Measurements from ENCODE around the gene PSMD9.
"Not testable (repeated sequence)": the region's sequence is repeated elsewhere in the genome, so short reads cannot be mapped to it uniquely, and the experiment has no call there.

PSMD9 gene

GRCh38 chr12:121873216-121873569, 15.4 kb upstream of the PSMD9 start:
- no peak for DNase-seq (ENCODE audit: low spot score)

GRCh38 chr12:121874071-121874470, 14.5 kb upstream of the PSMD9 start:
- DNase-seq (ENCODE audit: low spot score): no peak

DNA sequence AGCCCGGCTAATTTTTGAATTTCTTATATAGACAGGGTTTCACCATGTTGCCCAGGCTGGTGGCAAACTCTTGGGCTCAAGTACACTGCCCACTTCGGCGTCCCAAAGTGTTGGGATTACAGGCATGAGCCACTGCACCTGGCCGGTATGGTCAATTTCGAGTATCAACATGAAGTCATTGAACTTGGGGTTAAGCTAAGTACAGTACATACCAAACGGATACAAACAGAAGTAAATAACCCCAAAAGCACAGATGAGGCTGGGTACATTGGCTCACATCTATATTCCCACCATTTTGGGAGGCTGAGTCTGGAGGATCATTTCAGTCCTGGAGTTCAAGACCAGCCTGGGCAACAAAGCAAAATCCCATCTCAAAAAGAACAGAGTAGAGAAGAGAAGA, 13.0 kb upstream of the PSMD9 start:
- DNase-seq (ENCODE audit: low spot score): no peak

DNA sequence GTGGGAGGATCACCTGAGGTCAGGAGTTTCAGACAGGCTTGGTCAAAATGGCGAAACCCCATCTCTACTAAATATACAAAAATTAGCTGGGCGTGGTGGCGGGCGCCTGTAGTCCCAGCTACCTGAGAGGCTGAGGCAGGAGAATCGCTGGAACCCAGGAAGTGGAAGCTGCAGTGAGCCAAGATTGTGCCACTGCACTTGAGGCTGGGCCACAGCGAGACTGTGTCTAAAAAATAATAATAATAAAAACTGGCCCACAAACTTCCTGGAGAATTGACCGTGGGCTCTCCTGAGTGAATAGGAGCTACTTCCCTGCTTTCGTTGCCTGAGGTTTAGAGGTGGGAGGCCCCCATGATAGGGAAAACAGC, 12.5 kb upstream of the PSMD9 start:
- DNase-seq (ENCODE audit: low spot score): not testable (repeated sequence)

- DNase-seq (ENCODE audit: low spot score): no peak
Measured at GRCh38 chr12:121883315-121883660, 5.3 kb upstream of the PSMD9 start.

GRCh38 chr12:121885129-121885528, 3.5 kb upstream of the PSMD9 start:
- DNase-seq (ENCODE audit: low spot score): not testable (repeated sequence)

GRCh38 chr12:121888083-121888477, 510 bp upstream of the PSMD9 start:
- no peak for DNase-seq (ENCODE audit: low spot score)

GRCh38 chr12:121889274-121889624, 659 bp downstream of the PSMD9 start:
- DNase-seq (ENCODE audit: low spot score): no peak

GRCh38 chr12:121889661-121890060, 1.1 kb downstream of the PSMD9 start:
- not testable (repeated sequence) for DNase-seq (ENCODE audit: low spot score)

GRCh38 chr12:121892673-121893561, 4.3 kb downstream of the PSMD9 start:
- DNase-seq (ENCODE audit: low spot score): no peak

- peak; percentile 75 for DNase-seq (ENCODE audit: low spot score)
Measured at GRCh38 chr12:121893961-121894460, 5.4 kb downstream of the PSMD9 start.

DNA sequence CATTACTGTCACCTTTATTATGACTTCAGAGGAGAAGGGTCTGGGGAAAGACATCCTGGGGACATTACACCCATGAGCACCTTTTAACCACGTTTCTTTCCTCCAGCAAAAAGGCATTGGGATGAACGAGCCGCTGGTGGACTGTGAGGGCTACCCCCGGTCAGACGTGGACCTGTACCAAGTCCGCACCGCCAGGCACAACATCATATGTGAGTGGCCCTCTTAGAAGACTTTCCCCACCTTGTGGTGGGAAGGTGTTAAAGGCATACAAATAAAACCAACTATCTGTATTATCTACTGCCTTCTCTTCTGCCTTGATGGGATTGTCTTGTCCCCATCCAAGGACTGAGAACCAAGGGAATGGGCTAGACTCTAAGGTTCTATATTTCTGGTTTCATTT, 6.0 kb downstream of the PSMD9 start:
- no peak for DNase-seq (ENCODE audit: low spot score)

- no peak for DNase-seq (ENCODE audit: low spot score)
Measured at GRCh38 chr12:121898287-121898686, 9.7 kb downstream of the PSMD9 start.

- DNase-seq (ENCODE audit: low spot score): no peak
Measured at GRCh38 chr12:121899590-121899989, 11.0 kb downstream of the PSMD9 start.

DNA sequence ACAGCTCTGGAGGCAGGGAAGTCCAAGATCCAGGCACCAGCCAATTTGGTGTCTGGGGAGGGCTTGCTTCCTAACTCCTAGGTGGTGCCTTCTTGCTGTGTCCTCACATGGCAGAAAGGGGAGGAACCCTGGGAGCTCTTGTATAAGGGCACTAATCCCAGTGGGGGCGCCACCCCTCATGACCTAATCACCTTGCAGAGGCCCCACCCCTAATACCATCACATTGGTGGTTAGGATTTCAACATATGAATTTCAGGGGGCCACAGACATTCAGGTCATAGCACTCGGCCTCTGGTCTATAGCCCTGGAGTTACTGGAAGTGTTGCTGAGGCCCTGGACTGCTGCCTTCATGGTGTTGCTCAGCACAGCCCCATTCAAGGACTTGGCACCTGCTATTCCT, 14.6 kb downstream of the PSMD9 start:
- DNase-seq (ENCODE audit: low spot score): no peak

GRCh38 chr12:121905746-121906145, 17.2 kb downstream of the PSMD9 start:
- no peak for DNase-seq (ENCODE audit: low spot score)

DNA sequence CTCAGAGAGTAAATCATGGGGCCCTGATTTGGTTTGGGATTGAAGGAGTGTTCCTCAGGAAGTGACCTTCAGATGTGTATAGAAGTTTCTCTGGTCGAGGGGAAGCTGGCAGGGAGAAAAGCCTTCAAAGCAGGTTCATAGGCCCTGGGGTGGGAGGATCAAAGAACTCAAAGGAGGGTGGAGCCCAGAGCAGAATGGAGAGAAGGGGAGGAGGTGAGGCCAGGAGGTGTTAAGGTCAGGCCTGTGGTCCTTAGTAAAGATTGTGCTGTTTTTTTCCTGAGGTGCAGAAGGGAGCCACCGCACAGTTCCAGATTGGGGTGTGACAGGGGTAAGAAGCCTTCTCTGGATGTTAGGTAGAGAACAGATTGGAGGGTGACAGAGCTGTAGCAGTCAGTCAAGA, 20.1 kb downstream of the PSMD9 start:
- DNase-seq (ENCODE audit: low spot score): no peak

DNA sequence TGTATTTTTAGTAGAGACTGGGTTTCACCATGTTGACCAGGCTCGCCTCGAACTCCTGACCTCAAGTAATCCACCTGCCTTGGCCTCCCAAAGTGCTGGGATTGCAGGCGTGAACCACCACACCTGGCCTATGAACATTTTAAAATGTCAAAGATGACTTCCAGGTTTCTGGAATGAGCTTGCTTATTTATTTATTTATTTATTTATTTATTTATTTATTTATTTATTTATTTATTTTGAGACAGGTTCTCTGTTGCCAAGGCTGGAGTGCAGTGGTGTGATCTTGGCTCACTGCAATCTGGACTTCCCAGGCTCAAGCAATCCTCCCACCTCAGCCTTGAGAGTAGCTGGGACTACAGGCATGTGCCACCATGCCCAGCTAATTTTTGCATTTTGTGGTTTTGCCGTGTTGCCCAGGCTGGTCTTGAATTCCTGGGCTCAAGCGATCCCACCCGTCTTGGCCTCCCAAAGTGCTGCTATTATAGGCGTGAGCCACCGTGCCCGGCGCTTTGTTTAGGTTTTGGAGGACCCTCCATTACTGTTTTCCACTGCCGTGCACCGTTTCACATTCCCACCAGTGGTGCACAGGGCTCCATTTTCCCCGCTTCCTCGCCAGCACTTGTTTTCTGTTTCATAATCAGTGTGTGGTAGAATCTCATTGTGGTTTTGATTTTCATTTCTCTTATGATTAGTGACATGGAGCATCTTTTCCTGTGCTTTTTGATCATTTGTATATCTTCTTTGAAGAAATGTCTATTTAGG, 23.4 kb downstream of the PSMD9 start:
- no peak for DNase-seq (ENCODE audit: low spot score)

GRCh38 chr12:121915841-121916321, 27.3 kb downstream of the PSMD9 start:
- no peak for DNase-seq (ENCODE audit: low spot score)

DNA sequence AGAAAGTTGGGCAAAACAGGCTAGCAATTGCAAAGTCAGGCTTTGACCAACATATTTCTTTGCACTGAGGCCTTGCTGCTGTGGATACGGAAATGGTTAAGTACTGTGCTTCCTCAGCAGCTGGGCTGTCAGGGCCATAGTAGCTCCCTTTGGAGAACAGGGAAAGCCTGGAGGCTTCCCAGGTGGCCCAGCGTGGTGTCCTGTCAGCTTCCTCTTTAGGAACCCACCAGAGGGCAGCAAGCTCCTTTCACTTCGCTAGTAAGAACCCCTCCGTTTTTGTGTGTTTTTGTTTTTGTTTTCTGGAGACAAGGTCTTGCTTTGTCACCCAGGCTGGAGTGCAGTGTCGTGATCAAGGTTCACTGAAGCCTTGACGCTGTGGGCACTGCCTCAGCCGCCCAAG, 28.1 kb downstream of the PSMD9 start:
- DNase-seq (ENCODE audit: low spot score): peak; percentile 34

DNA sequence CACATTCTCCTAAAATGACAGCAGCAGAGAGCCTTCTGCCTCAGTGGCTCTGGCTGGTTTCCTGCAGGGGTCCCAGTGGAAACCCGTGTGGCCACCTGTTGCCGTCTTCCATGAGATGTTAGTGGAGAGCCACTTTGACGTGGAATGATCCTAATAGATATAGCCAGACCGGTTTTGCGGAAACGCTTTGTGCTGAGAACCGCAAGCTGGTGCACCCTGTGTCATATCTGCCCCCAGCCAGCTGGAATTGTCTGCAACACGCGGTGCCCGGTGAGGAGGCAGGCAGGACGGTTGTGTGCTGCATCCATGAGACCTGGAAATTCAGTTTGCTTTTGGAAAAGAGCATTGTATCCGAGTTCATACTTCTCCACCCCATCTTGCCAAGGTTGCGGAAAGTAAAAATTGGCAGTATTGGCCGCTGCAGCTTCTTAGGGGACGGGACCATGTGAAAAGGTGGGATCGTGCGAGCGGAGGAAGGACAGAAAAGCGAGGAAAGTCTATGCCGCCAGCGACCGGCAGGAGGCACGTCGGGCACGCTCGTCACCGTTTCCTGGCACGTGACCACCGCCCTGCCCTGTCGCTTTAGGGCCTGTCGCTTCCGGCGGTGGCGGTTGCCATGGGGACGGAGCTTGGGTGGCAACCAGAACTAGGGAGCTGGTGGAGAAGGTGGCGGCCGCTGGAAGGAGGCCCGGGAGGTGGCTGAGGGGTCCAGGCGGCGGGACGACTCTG, 29.5 kb downstream of the PSMD9 start, which contains the start of gene CFAP251:
Gene CFAP251 (plus strand): TSS at position 643 of the 729 bp plus-strand sequence. CDS start 2,714 bp downstream, outside the sequence.
- DNase-seq (ENCODE audit: low spot score): peak; percentile 91

GRCh38 chr12:121918679-121919038, 30.1 kb downstream of the PSMD9 start:
- no peak for DNase-seq (ENCODE audit: low spot score)

DNA sequence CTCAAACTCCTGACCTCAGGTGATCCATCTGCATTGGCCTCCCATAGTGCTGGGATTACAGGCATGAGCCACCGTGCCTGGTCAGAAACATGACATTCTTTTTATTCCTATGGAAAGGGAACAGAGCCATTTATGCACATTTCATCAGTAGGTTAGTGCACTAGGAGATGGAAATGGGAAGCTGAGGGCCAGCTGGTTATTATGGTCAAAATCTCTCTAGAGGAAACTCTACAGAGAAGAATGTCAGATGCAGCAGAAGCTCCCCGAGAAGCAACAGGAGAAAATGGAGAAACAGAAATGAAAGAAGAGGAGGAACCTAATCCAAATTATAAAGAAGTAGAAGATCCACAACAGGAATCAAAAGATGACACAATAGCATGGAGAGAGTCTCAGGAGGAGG, 32.5 kb downstream of the PSMD9 start:
- DNase-seq (ENCODE audit: low spot score): no peak
